Activated CD4-positive, alpha-beta T cell treated with anti-CD3 and anti-CD28 coated beads, Interleukin-2, amount 10 ng/mL, durations not matched to agents 7 days and 5 days (primary cell): ENCODE data around the gene ATXN7L1. TPM values are rescaled to one million over a fixed set of nuclear protein-coding genes. Genes with fewer than 3 reads are reported as not detected.

ENCODE experiments used
- CTCF ChIA-PET: fragments of 350-600 bp; sonication (Branson Sonifier 250); formaldehyde crosslinking; loops from one replicate; lab custom pipeline; 2021; ENCODE audit warnings: antibody characterized with exemption; lab: Charles Lee
- POLR2A ChIA-PET: fragments of 350-600 bp; sonication (Branson Sonifier 250); formaldehyde crosslinking; loops from one replicate; lab custom pipeline; 2021; ENCODE audit warnings: antibody characterized with exemption; lab: Charles Lee
- DNase-seq: peaks from one replicate; pipeline ENCODE4 v3.0.0-alpha.2; 2020
- H3K27ac Mint-ChIP-seq: one replicate; pipeline ENCODE4 v1.8.0; 2021; ENCODE audit warnings: mild to moderate bottlenecking, moderate library complexity, mixed read lengths
- H3K27me3 Mint-ChIP-seq: one replicate; pipeline ENCODE4 v1.8.0; 2021; ENCODE audit warnings: mixed read lengths
- H3K36me3 Mint-ChIP-seq: one replicate; pipeline ENCODE4 v1.8.0; 2021; ENCODE audit warnings: low read depth, mixed read lengths
- H3K4me1 Mint-ChIP-seq: one replicate; pipeline ENCODE4 v1.8.0; 2021; ENCODE audit warnings: mixed read lengths
- H3K4me3 Mint-ChIP-seq: one replicate; pipeline ENCODE4 v1.8.0; 2021; ENCODE audit warnings: mild to moderate bottlenecking, moderate library complexity, mixed read lengths
- H3K9me3 Mint-ChIP-seq: one replicate; pipeline ENCODE4 v1.8.0; 2021; ENCODE audit warnings: mixed read lengths
- total RNA-seq, 2 experiments: library from RNA; stranded (reverse); gene quantifications; one replicate each; pipeline ENCODE4 v1.2.3, GENCODE V29; 2021

Gene ATXN7L1
- total RNA-seq, 2 experiments from 2014 or later: 23.8 to 25.4 TPM

DNA sequence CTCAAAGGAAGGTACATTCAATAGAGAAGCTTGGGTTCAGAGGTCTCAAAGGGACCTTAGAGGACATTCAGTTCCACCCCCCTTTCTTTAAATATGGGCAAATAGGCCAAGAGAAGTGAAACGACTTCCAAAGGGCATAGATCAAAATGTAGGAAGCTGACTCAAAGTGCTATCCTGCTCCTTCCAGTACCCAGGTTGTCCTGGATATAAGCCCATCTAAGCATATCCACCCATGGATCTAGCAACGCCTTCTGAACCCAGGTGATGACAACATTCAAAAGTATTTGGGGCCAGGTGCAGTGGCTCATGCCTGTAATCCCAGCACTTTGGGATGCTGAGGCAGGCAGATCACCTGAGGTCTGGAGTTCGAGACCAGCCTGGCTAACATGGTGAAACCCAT, 5.3 kb downstream of the ATXN7L1 start:
- H3K4me3 Mint-ChIP-seq: no peak overlapping the region
- DNase-seq: no peak
- no peaks in the 10 kb centered on the region for H3K27me3 Mint-ChIP-seq
- ChIA-PET POLR2A (no interaction called here), CTCF (interaction anchor here (1.1 kb wide), 1 partner anchor 95 kb away, joined by 3 read pairs; no protein-coding TSS in a partner anchor)
- H3K4me1 Mint-ChIP-seq: peaks cover 23% of the 10 kb centered on the region
- no peak overlapping the region for H3K27ac Mint-ChIP-seq
- peaks cover 3% of the 10 kb centered on the region for H3K9me3 Mint-ChIP-seq
- peaks cover 14% of the 10 kb centered on the region for H3K36me3 Mint-ChIP-seq

GRCh38 chr7:105866102-105866801, 10.1 kb downstream of the ATXN7L1 start:
- no peak overlapping the region for H3K4me3 Mint-ChIP-seq
- H3K9me3 Mint-ChIP-seq: peaks cover 3% of the 10 kb centered on the region
- ChIA-PET POLR2A (no interaction called here), CTCF (interaction anchor here (0.5 kb wide), 1 partner anchor 333 kb away, joined by 4 read pairs; no protein-coding TSS in a partner anchor)
- no peak overlapping the region for H3K27ac Mint-ChIP-seq
- H3K27me3 Mint-ChIP-seq: no peaks in the 10 kb centered on the region
- no peak for DNase-seq
- no peaks in the 10 kb centered on the region for H3K4me1 Mint-ChIP-seq
- peaks cover 4% of the 10 kb centered on the region for H3K36me3 Mint-ChIP-seq

DNA sequence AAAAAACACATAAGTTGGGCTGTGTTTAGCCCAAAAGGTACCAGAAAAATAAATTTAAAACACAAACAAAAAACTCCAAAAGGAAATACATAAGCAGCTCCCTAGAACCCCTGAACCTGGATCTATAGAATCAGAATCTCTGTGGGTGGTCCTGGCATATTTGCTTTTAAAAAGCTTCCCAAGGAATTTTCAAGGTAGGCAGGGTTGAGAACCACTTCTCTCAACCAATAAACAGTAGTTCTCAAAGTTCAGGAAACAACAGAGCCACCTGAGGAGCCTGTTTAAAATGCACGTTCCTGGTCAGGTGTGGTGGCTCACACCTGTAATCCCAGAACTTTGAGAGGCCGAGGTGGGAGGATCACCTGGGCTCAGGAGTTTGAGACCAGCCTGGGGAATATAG, 12.5 kb downstream of the ATXN7L1 start:
- Mint-ChIP-seq H3K27ac (no peak overlapping the region), H3K4me1 (no peaks in the 10 kb centered on the region), H3K36me3 (peaks cover 7% of the 10 kb centered on the region), H3K9me3 (peaks cover 3% of the 10 kb centered on the region), H3K27me3 (no peaks in the 10 kb centered on the region), H3K4me3 (no peak overlapping the region)
- ChIA-PET POLR2A (no interaction called here), CTCF (interaction anchor here (0.9 to 1.0 kb wide), 2 partner anchors 9 to 18 kb away, joined by 3 to 4 read pairs; no protein-coding TSS in a partner anchor)
- no peak for DNase-seq

DNA sequence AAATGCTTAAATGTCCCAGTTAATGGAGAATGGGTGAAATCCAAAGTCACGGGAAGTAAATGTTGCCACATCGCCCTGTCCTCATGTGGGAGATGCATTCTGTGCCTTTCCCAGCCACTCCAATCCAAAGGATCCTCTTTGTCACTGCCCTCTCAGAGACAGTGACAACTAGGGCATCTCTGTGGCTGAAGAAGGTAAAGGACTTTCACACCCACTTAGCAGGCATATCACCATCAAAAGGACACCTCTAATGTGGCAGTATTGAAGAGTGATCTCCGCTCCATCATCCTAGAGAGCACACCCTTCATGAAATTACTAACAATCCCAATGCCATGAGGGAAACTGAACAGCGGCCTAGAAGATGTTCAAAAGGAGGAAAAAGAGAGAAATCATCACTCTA, 13.6 kb downstream of the ATXN7L1 start:
- Mint-ChIP-seq H3K4me1 (peaks cover 9% of the 10 kb centered on the region), H3K4me3 (no peak overlapping the region), H3K27me3 (no peaks in the 10 kb centered on the region), H3K9me3 (no peaks in the 10 kb centered on the region), H3K36me3 (peaks cover 3% of the 10 kb centered on the region), H3K27ac (no peak overlapping the region)
- DNase-seq: no peak
- ChIA-PET CTCF (interaction anchor here (1.1 to 1.3 kb wide), 2 partner anchors 13 to 102 kb away, joined by 3 read pairs; no protein-coding TSS in a partner anchor), POLR2A (no interaction called here)

- Mint-ChIP-seq H3K4me1 (peaks cover 14% of the 10 kb centered on the region), H3K27ac (no peak overlapping the region), H3K36me3 (peaks cover 3% of the 10 kb centered on the region), H3K27me3 (no peaks in the 10 kb centered on the region), H3K9me3 (no peaks in the 10 kb centered on the region), H3K4me3 (no peak overlapping the region)
- no peak for DNase-seq
- ChIA-PET POLR2A (no interaction called here), CTCF (interaction anchor here (1.1 to 1.3 kb wide), 3 partner anchors 13 to 102 kb away, joined by 3 to 4 read pairs (median 3); partner anchors contain the start of gene ATXN7L1)
Observed at GRCh38 chr7:105862276-105862675, 14.1 kb downstream of the ATXN7L1 start.

GRCh38 chr7:105861224-105861623, 15.2 kb downstream of the ATXN7L1 start:
- no peak overlapping the region for H3K27ac Mint-ChIP-seq
- no peak overlapping the region for H3K4me3 Mint-ChIP-seq
- POLR2A ChIA-PET: no interaction called here
- H3K27me3 Mint-ChIP-seq: no peaks in the 10 kb centered on the region
- DNase-seq: no peak
- H3K9me3 Mint-ChIP-seq: no peaks in the 10 kb centered on the region
- H3K36me3 Mint-ChIP-seq: peaks cover 3% of the 10 kb centered on the region
- H3K4me1 Mint-ChIP-seq: peaks cover 21% of the 10 kb centered on the region
- CTCF ChIA-PET: interaction anchor here (1.1 to 1.3 kb wide), 3 partner anchors 9 to 16 kb away, joined by 3 to 4 read pairs (median 4); partner anchors contain the start of gene ATXN7L1

DNA sequence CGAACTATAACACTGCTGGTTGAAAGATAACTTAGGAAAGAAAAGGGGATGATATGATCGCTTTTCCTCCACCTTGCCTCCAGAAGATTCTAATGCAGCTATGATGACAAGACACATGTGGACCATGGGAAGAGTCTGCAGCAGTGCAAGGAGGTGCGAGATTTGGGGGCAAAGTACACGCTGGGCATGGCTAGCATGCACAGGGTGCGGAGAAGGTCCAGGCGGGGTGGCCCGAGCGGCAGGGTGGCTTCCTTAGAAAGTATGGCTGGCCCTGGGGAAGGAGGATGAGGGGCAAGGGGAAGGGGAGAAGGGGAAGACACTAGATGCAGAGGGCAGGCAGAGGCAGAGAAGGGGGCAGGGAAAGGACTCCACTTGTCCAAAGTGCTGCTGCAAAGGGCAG, 15.6 kb downstream of the ATXN7L1 start:
- ChIA-PET POLR2A (no interaction called here), CTCF (interaction anchor here (1.1 to 1.3 kb wide), 3 partner anchors 9 to 38 kb away, joined by 3 to 4 read pairs (median 3); no protein-coding TSS in a partner anchor)
- Mint-ChIP-seq H3K27ac (no peak overlapping the region), H3K27me3 (no peaks in the 10 kb centered on the region), H3K4me1 (peaks cover 24% of the 10 kb centered on the region), H3K36me3 (peaks cover 3% of the 10 kb centered on the region), H3K4me3 (no peak overlapping the region), H3K9me3 (no peaks in the 10 kb centered on the region)
- DNase-seq: no peak

- peaks cover 4% of the 10 kb centered on the region for H3K36me3 Mint-ChIP-seq
- no peaks in the 10 kb centered on the region for H3K9me3 Mint-ChIP-seq
- no peak for DNase-seq
- peaks cover 40% of the 10 kb centered on the region for H3K4me1 Mint-ChIP-seq
- no peak overlapping the region for H3K4me3 Mint-ChIP-seq
- ChIA-PET CTCF (no interaction called here), POLR2A (no interaction called here)
- H3K27me3 Mint-ChIP-seq: no peaks in the 10 kb centered on the region
- peak overlapping the region; percentile 6 for H3K27ac Mint-ChIP-seq
Observed at GRCh38 chr7:105857009-105857952, 19.1 kb downstream of the ATXN7L1 start.

DNA sequence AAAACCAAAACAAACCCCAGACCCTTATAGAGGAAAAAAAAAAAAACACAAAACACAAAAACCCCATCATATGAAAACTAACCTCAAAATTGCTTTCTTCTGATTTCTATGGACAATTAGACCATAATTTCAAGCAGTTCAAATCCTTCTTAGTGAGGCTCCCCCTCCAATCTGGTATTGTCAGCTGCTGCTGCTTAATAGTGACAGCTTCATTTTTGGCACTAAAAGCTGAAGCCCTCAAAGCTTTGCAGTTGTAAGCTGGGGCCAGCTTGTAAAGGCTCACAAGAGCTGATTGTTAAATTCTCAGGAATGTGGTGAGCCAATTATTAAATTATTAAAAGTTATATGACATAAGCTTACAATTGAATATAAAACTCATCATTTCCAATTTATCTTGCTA, 21.9 kb downstream of the ATXN7L1 start:
- Mint-ChIP-seq H3K4me1 (peaks cover 67% of the 10 kb centered on the region), H3K27me3 (no peaks in the 10 kb centered on the region), H3K36me3 (peaks cover 9% of the 10 kb centered on the region), H3K27ac (no peak overlapping the region), H3K9me3 (no peaks in the 10 kb centered on the region), H3K4me3 (no peak overlapping the region)
- CTCF ChIA-PET: interaction anchor here (0.6 to 1.3 kb wide), 3 partner anchors 9 to 46 kb away, joined by 3 read pairs; no protein-coding TSS in a partner anchor
- DNase-seq: no peak
- POLR2A ChIA-PET: no interaction called here

- Mint-ChIP-seq H3K27me3 (no peaks in the 10 kb centered on the region), H3K4me1 (peaks cover 73% of the 10 kb centered on the region), H3K4me3 (no peak overlapping the region), H3K36me3 (peaks cover 11% of the 10 kb centered on the region), H3K9me3 (no peaks in the 10 kb centered on the region), H3K27ac (no peak overlapping the region)
- no peak for DNase-seq
- ChIA-PET POLR2A (no interaction called here), CTCF (interaction anchor here (0.6 to 1.3 kb wide), 3 partner anchors 10 to 47 kb away, joined by 3 read pairs; no protein-coding TSS in a partner anchor)
Observed at GRCh38 chr7:105853931-105854419, 22.4 kb downstream of the ATXN7L1 start.

DNA sequence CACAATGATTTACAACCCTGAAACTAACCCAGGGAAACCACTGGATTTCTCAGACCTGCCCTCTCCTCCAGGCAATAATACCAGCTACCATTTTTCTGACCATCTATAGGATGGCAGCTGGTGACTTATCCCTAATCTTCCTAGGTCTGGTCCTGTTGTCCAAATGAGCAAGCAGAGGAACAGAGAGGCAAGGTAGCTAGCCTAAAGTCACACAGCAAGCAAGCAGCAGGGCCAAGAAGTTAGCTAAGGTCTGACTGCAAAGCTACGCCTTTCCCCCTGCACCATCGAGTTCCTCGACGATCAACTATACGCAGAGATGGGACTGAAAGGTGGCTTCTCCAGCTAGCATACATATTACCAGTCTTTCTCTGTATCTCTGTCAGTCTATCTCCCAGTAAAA, 25.3 kb downstream of the ATXN7L1 start:
- no peak for DNase-seq
- CTCF ChIA-PET: interaction anchor here (1.1 to 1.7 kb wide), 4 partner anchors 9 to 44 kb away, joined by 3 to 4 read pairs (median 4); no protein-coding TSS in a partner anchor

GRCh38 chr7:105849122-105849855, 27.1 kb downstream of the ATXN7L1 start:
- DNase-seq: peak; percentile 82
- no peaks in the 10 kb centered on the region for H3K27me3 Mint-ChIP-seq
- H3K27ac Mint-ChIP-seq: peak overlapping the region; percentile 89
- ChIA-PET POLR2A (no interaction called here), CTCF (interaction anchor here (0.8 to 1.3 kb wide), 5 partner anchors 8 to 45 kb away, joined by 3 read pairs; no protein-coding TSS in a partner anchor)
- H3K4me1 Mint-ChIP-seq: peaks cover 65% of the 10 kb centered on the region
- peaks cover 19% of the 10 kb centered on the region for H3K9me3 Mint-ChIP-seq
- peaks cover 33% of the 10 kb centered on the region for H3K36me3 Mint-ChIP-seq
- H3K4me3 Mint-ChIP-seq: peak overlapping the region; percentile 35

More for the DNA sequence above, 25.3 kb downstream of the ATXN7L1 start:
- H3K4me1 Mint-ChIP-seq: peaks cover 72% of the 10 kb centered on the region
- H3K4me3 Mint-ChIP-seq: peak overlapping the region; percentile 8
- no peaks in the 10 kb centered on the region for H3K27me3 Mint-ChIP-seq
- H3K9me3 Mint-ChIP-seq: peaks cover 12% of the 10 kb centered on the region
- POLR2A ChIA-PET: no interaction called here
- peaks cover 26% of the 10 kb centered on the region for H3K36me3 Mint-ChIP-seq
- H3K27ac Mint-ChIP-seq: peak overlapping the region; percentile 89
